MCF 10A (cell line): ENCODE data around the gene C17orf58. TPM values are rescaled to one million over a fixed set of nuclear protein-coding genes. Genes with fewer than 3 reads are reported as not detected.
"Not testable (repeated sequence)": the region's sequence is repeated elsewhere in the genome, so short reads cannot be mapped to it uniquely, and the experiment has no call there.

Experiments used
- BruUV-seq: library from RNA; stranded (reverse); fragments of 400-500 nt; replicated peaks from 2 replicates; lab custom pipeline; 2021; lab: Mats Ljungman, UMichigan
- CTCF ChIA-PET: fragments of 300-600 bp; sonication (Branson Sonifier 250); formaldehyde crosslinking; extraction: SDS; loops from one replicate; lab custom pipeline; 2021; ENCODE audit warnings: antibody characterized with exemption, inconsistent platforms; lab: Yijun Ruan, JAX
- POLR2A ChIA-PET: fragments of 300-600, 350-650 bp; sonication (Branson Sonifier 250); formaldehyde crosslinking; extraction: SDS; loops from one replicate; lab custom pipeline; 2020; ENCODE audit warnings: antibody characterized with exemption, inconsistent platforms; lab: Yijun Ruan, JAX
- DNase-seq: peaks from one replicate; pipeline ENCODE4 v3.0.0-alpha.2; 2018; ENCODE audit not compliant: unreplicated experiment
- H3K27ac Mint-ChIP-seq: one replicate; pipeline ENCODE4 v1.8.0; 2022; ENCODE audit warnings: mild to moderate bottlenecking, low read depth, mixed read lengths; ENCODE audit not compliant: unreplicated experiment
- H3K27me3 Mint-ChIP-seq: one replicate; pipeline ENCODE4 v1.8.0; 2022; ENCODE audit warnings: mixed read lengths; ENCODE audit not compliant: insufficient read depth, unreplicated experiment
- H3K36me3 Mint-ChIP-seq: one replicate; pipeline ENCODE4 v1.8.0; 2022; ENCODE audit warnings: mild to moderate bottlenecking, moderate library complexity, mixed read lengths; ENCODE audit not compliant: insufficient read depth, unreplicated experiment
- H3K4me1 Mint-ChIP-seq: one replicate; pipeline ENCODE4 v1.8.0; 2022; ENCODE audit warnings: mixed read lengths; ENCODE audit not compliant: insufficient read depth, unreplicated experiment
- H3K4me3 Mint-ChIP-seq: one replicate; pipeline ENCODE4 v1.8.0; 2022; ENCODE audit warnings: mild to moderate bottlenecking, moderate library complexity, mixed read lengths; ENCODE audit not compliant: unreplicated experiment
- H3K9me3 Mint-ChIP-seq: one replicate; pipeline ENCODE4 v1.8.0; 2022; ENCODE audit warnings: mixed read lengths; ENCODE audit not compliant: unreplicated experiment
- intact Hi-C: fragments of 100-400 bp; cut with micrococcal nuclease; formaldehyde crosslinking; loops from 2 replicates; pipeline ENCODE4 v1.14.1; 2022
- total RNA-seq: library from RNA; stranded (reverse); gene quantifications from 2 replicates; pipeline ENCODE4 v1.2.3, GENCODE V29; 2022
- TF ChIP-seq, protein P1 (sequence below): fragments of 200-600 bp; IDR thresholded peaks from one replicate; pipeline ENCODE4 v1.8.0; 2022; ENCODE audit warnings: antibody characterized with exemption, mild to moderate bottlenecking; ENCODE audit not compliant: unreplicated experiment

The C17orf58 gene
- total RNA-seq, 1 experiment from 2014 or later = 9.5 TPM

DNA sequence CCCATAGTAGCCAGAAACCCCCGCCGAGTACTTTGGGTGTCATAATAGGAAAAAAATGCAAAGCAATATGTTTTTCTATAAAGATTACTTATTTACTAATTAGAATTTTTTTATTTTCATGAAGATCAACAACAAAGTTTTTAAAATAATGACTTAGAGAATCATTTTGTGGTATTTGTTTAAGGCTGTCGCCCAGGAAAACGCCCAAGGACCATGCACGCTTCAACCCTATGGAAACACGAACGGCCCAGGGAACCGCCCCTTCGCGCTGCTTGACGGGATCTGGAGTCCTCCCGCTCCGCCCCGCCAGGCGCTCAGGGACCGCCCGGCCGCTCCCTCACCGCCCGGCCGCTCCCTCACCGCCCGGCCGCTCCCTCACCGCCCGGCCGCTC, 38.9 kb upstream of the C17orf58 start:
- TF ChIP-seq, protein P1, sequence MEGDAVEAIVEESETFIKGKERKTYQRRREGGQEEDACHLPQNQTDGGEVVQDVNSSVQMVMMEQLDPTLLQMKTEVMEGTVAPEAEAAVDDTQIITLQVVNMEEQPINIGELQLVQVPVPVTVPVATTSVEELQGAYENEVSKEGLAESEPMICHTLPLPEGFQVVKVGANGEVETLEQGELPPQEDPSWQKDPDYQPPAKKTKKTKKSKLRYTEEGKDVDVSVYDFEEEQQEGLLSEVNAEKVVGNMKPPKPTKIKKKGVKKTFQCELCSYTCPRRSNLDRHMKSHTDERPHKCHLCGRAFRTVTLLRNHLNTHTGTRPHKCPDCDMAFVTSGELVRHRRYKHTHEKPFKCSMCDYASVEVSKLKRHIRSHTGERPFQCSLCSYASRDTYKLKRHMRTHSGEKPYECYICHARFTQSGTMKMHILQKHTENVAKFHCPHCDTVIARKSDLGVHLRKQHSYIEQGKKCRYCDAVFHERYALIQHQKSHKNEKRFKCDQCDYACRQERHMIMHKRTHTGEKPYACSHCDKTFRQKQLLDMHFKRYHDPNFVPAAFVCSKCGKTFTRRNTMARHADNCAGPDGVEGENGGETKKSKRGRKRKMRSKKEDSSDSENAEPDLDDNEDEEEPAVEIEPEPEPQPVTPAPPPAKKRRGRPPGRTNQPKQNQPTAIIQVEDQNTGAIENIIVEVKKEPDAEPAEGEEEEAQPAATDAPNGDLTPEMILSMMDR = no peak
- DNase-seq = no peak
- ChIA-PET CTCF (no interaction called here), POLR2A (interaction anchor here (0.6 to 4.8 kb wide), 9 partner anchors 10 to 423 kb away, joined by 3 to 33 read pairs (median 9); partner anchors contain the start of genes C17orf58 and WIPI1)
- Mint-ChIP-seq H3K9me3 (no peaks in the 10 kb centered on the region), H3K4me1 (no peaks in the 10 kb centered on the region), H3K36me3 (peaks cover 29% of the 10 kb centered on the region), H3K27ac (peak overlapping the region; percentile 81), H3K27me3 (no peaks in the 10 kb centered on the region), H3K4me3 (peak overlapping the region; percentile 86)
- BruUV-seq = no TSS peak
- intact Hi-C loops = loop anchor here (1.0 to 10.0 kb wide), 2 partner anchors 15 to 70 kb away; no protein-coding TSS in a partner anchor

DNA sequence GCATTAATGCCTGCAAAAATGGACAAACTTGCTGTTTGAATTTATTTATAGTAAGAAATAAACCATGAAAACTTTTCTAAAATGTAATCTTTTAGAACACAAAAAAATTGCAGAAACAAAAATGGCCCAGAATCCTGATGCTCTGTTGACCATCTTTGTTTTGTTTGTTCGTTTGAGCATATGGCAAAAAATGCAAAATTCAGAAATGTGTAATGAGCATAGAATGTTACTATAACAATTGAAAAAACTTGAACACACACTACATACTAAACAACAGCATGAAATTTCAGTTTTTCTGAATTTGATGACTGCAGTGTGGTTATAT, 38.1 kb upstream of the C17orf58 start:
- no peak for DNase-seq
- ChIA-PET CTCF (no interaction called here), POLR2A (interaction anchor here (4.8 kb wide), 1 partner anchor 15 kb away, joined by 24 read pairs; no protein-coding TSS in a partner anchor)
- Mint-ChIP-seq H3K4me3 (no peak overlapping the region), H3K27me3 (no peaks in the 10 kb centered on the region), H3K9me3 (no peaks in the 10 kb centered on the region), H3K4me1 (no peaks in the 10 kb centered on the region), H3K27ac (no peak overlapping the region), H3K36me3 (peaks cover 22% of the 10 kb centered on the region)
- TF ChIP-seq, protein P1 = no peak
- intact Hi-C loops = loop anchor here (10.0 kb wide), 1 partner anchor 70 kb away; no protein-coding TSS in a partner anchor
- BruUV-seq = no TSS peak

DNA sequence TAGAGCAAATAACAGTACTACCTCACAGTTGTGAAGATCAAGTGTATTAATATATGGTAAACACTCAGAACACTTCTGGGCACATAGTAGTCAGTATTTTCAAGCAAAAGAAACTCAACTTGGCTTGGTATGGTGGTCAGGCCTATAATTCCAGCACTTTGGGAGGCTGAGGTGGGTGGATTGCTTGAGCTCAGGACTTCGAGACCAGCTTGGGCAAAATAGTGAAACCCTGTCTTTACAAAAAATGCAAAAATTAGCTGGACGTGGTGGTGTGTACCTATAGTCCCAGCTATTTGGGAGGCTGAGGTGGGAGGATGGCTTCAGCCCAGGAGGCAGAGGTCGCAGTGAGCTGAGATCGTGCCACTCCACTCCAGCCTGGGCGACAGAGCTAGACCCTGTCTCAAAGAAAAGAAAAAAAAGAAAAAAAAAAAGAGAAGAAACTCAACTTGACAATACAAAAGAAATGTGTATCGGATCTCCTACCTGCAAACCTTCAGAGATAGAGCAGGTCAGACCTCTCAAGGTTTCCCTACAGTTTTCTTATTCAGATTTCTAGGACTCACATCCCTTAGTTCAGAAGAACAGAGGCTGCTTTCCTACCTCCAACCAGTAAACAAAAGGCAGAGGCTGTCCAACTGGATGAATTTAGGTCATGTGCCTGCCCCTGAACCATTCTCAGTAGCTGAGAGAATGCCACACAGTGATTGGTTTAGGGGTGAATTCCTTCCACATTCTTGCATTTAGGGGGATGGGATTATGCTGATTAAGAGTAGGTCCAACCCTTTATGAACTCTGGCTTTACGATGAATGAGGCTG, 37.6 kb upstream of the C17orf58 start:
- no peaks in the 10 kb centered on the region for H3K27me3 Mint-ChIP-seq
- H3K27ac Mint-ChIP-seq = no peak overlapping the region
- peaks cover 20% of the 10 kb centered on the region for H3K36me3 Mint-ChIP-seq
- ChIA-PET CTCF (interaction anchor here (0.6 kb wide), 1 partner anchor 13 kb away, joined by 4 read pairs; no protein-coding TSS in a partner anchor), POLR2A (interaction anchor here (0.9 to 4.8 kb wide), 2 partner anchors 11 to 14 kb away, joined by 3 to 24 read pairs; no protein-coding TSS in a partner anchor)
- intact Hi-C loops = loop anchor here (10.0 kb wide), 1 partner anchor 71 kb away; no protein-coding TSS in a partner anchor
- no peaks in the 10 kb centered on the region for H3K4me1 Mint-ChIP-seq
- BruUV-seq = no TSS peak
- no peaks in the 10 kb centered on the region for H3K9me3 Mint-ChIP-seq
- H3K4me3 Mint-ChIP-seq = no peak overlapping the region
- TF ChIP-seq, protein P1 = no peak
- DNase-seq = peak; percentile 58

DNA sequence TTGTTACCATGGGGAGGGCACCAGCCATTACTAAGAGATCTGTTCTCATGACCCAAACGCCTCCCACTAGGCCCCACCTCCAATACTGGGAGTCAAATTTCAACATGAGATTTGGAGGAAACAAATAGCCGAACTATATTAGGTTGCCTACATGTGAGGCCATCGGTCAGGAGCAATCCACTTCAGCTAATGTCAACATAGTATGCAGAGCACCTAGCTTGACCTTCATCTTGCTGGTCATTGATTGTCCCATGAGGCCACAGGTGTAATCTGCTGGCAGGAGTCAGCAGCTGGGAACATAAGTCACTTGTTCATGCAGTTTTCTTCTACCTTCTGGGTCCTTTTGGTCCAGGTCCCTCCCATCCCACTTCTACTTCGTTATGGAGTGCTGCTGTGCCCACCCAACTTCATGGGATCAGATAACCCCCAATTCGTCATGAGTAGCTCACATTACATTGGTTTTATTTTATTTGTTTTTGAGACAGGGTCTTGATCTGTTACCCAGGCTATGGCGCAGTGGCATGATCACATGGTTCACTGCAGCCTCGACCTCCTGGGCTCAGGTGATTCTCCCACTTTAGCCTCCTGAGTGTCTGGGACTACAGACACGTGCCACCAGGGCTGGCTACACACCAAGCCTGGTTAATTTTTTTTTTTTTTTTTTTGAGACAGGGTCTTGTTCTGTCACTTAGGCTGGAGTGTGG, 33.4 kb upstream of the C17orf58 start:
- H3K9me3 Mint-ChIP-seq = no peaks in the 10 kb centered on the region
- ChIA-PET CTCF (interaction anchor here (0.5 to 1.5 kb wide), 2 partner anchors 8 to 19 kb away, joined by 3 to 4 read pairs; no protein-coding TSS in a partner anchor), POLR2A (no interaction called here)
- no peaks in the 10 kb centered on the region for H3K4me1 Mint-ChIP-seq
- no peaks in the 10 kb centered on the region for H3K36me3 Mint-ChIP-seq
- H3K27me3 Mint-ChIP-seq = no peaks in the 10 kb centered on the region
- no peak for DNase-seq
- TF ChIP-seq, protein P1 = no peak
- no peak overlapping the region for H3K4me3 Mint-ChIP-seq
- H3K27ac Mint-ChIP-seq = no peak overlapping the region
- BruUV-seq = no TSS peak
- intact Hi-C loops = loop anchor here (10.0 kb wide), 1 partner anchor 75 kb away; no protein-coding TSS in a partner anchor

DNA sequence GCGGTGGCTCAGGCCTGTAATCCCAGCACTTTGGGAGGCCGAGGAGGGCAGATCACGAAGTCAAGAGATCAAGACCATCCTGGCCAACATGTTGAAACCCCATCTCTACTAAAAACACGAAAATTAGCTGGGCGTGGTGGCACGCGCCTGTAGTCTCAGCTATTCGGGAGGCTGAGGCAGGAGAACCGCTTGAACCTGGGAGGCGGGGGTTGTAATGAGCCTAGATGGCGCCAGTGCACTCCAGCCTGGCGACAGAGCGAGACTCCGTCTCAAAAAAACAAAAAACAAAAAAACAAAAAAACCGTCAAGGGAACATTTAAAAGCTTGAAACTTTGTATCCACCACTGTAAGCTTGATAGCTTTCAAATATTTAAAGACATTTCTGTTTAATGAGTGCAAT, 26.3 kb upstream of the C17orf58 start:
- H3K9me3 Mint-ChIP-seq, H3K4me3 Mint-ChIP-seq, H3K4me1 Mint-ChIP-seq, DNase-seq, POLR2A ChIA-PET, intact Hi-C loops, H3K27ac Mint-ChIP-seq, BruUV-seq, H3K27me3 Mint-ChIP-seq: not testable (repeated sequence)
- CTCF ChIA-PET = interaction anchor here (0.6 kb wide), 1 partner anchor 524 kb away, joined by 3 read pairs; no protein-coding TSS in a partner anchor
- H3K36me3 Mint-ChIP-seq = peaks cover 15% of the 10 kb centered on the region
